ENCODE measurements around the gene MPND.
A peak's percentile ranks its signal among the peaks of the same experiment; 100 is the strongest.

MPND gene, protein sequence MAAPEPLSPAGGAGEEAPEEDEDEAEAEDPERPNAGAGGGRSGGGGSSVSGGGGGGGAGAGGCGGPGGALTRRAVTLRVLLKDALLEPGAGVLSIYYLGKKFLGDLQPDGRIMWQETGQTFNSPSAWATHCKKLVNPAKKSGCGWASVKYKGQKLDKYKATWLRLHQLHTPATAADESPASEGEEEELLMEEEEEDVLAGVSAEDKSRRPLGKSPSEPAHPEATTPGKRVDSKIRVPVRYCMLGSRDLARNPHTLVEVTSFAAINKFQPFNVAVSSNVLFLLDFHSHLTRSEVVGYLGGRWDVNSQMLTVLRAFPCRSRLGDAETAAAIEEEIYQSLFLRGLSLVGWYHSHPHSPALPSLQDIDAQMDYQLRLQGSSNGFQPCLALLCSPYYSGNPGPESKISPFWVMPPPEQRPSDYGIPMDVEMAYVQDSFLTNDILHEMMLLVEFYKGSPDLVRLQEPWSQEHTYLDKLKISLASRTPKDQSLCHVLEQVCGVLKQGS

GRCh38 chr19:4343370-4344307, at the start of gene MPND:
Gene MPND (plus strand): TSS chr19:4343562. CDS start chr19:4343594, 32 bp downstream.
- DNase-seq (ENCODE audit: low read depth in 2 of 2, low spot score in 1 of 2): peak; percentile 81 to 84

DNA sequence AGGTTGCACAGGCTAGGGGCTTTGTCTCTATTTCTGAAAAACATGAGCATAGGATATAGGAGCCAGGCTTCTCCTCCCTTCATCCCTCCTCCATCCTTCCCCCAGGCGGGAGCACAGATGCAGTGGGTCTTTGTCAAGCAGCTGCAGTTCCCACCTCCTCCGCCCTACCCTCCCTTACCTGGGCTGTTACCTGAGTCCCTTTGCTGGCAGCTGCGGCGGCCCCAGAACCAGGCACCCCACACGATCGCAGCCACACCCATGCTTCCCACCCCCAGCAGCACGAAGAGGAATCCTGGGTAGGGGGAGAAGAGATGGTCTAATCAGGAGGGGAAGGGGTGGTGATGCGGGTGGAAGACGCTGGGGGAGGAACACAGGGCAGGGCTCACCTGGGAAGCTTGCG, 49.0 kb upstream of the MPND start:
- DNase-seq (ENCODE audit: low read depth in 2 of 2, low spot score in 1 of 2): no peak

- DNase-seq (ENCODE audit: low read depth in 2 of 2, low spot score in 1 of 2): no peak
Measured at GRCh38 chr19:4295972-4296771, 47.2 kb upstream of the MPND start.

DNA sequence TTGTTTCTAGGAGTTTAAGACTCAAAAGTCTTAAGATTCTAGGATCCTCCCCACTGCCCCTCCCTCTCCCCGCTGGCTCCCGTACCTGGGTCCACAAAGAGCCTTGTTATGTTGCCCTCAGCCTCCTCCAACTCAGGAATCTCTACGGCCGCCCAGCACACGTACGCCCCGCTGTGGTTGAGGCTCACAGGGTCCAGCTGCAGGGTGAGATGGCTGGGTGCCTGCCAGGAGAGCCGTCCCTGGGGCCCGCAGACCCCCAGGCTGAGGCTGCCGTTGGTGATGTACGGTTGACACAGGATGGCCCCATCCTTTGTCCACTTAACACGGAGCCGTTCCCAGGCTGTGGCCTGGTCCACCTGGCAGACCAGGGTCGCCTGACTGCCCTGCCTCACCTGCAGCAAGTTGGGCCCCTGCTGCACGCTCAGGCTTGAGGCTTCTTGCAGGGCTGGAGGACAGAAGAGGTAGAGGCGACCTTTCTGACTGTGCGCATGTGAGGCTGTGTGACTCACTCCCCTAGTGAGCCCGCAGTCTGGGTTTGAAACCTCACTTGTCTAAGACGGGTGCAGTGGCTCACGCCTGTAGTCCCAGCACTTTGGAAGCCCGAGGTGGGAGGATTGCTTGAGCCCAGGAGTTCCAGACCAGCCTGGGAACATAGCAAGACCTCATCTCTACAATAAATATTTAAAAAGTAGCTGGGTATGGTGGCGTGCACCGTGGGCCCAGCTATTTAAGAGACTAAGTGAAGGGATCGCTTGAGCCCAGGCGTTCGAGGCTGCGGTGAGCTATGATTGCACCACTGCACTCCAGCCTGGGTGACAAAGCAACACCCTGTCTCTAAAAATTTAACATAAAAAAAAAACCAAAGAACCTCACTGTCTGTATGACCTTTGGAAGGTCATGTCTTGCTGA, 45.2 kb upstream of the MPND start:
- no peak for DNase-seq (ENCODE audit: low read depth in 2 of 2, low spot score in 1 of 2)

GRCh38 chr19:4298810-4299550, 44.4 kb upstream of the MPND start:
- no peak for DNase-seq (ENCODE audit: low read depth in 2 of 2, low spot score in 1 of 2)

DNA sequence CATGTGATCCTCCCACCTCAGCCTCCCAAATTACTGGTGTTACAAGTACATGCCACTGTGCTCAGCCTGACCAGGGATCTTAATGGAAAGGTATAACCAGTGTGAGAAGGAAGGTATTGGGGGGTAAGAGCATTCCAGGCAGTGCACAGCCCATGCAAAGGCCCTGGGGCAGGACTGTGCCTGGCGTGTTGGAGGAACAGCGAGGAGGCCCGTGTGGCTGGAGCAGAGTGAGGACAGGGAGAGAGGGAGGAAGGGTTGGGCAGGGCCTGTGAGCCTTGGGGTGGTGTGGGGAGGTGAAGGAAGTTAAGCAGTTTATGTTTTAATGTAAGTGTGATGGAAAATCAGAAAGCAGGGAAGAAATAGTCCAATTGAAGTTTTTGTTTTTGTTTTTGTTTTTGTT, 42.8 kb upstream of the MPND start:
- no peak for DNase-seq (ENCODE audit: low read depth in 2 of 2, low spot score in 1 of 2)

- no peak for DNase-seq (ENCODE audit: low read depth in 2 of 2, low spot score in 1 of 2)
Measured at GRCh38 chr19:4301590-4302242, 41.6 kb upstream of the MPND start.

DNA sequence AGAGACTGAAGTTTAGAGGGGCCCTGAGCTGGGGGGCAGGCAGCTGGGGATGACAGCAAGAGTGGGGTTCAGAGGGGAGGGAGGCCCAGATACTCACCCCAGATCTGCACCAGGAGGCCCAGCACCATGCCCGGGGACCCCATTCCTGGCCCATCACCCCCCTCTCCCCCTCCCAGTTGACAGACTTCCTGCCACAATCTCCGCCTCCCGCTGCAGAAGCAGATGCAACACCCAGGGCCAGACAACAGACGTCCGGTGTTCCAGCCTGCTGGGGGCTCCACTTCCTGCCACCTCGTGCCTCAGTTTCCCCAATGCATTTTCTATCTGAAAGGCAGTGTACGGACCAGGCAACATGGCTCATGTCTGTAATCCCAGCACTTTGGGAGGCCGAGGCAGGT, 41.1 kb upstream of the MPND start, which contains the start of gene TMIGD2:
Gene TMIGD2, minus strand, starts transcription at position 147 of the 398 bp plus-strand sequence. Its CDS starts 4 bp downstream, at position 143.
- no peak for DNase-seq (ENCODE audit: low read depth in 2 of 2, low spot score in 1 of 2)

DNA sequence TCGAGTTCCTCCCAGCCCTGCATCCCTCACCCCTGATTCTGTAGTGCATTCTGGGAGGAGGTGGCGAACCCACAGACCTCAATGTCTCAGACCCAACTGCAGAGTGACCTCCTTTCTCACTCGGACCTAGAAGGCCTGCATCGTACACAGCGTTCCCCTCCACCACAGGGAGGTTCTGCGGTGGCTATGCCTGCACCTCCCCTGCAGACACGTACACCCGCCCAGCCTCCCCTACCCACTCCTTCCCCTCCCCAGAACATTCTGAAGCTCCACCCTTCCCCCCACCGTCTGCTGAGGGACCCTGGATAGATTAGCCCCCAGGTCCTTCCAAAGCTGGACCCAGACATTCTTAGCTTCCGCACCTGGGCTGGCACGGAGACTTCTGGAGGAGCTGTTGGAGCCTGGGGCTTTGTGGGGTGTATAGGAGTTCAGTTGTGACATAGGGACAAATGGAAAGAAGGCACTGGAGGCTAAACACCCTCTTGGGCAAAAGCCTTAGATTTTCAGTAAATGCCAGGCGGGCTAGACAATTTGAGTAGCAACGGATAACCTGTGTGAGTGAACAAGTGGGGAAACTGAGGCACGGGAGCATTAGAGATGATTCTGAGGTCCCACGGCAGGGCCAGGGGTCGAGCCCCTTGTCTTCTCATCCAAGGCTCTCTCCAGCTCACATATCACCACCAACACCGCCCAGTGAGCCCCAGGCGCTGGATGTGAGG, 39.4 kb upstream of the MPND start:
- DNase-seq (ENCODE audit: low read depth in 2 of 2, low spot score in 1 of 2): no peak

GRCh38 chr19:4304538-4305256, 38.7 kb upstream of the MPND start, which contains the start of gene FSD1:
Gene FSD1 (plus strand): TSS chr19:4304598. CDS start chr19:4304747, 149 bp downstream.
- DNase-seq (ENCODE audit: low read depth in 2 of 2, low spot score in 1 of 2): peak; percentile 24 to 27

GRCh38 chr19:4305257-4305612, 38.1 kb upstream of the MPND start:
- DNase-seq (ENCODE audit: low read depth in 2 of 2, low spot score in 1 of 2): no peak

GRCh38 chr19:4305659-4306058, 37.7 kb upstream of the MPND start:
- DNase-seq (ENCODE audit: low read depth in 2 of 2, low spot score in 1 of 2): no peak

DNA sequence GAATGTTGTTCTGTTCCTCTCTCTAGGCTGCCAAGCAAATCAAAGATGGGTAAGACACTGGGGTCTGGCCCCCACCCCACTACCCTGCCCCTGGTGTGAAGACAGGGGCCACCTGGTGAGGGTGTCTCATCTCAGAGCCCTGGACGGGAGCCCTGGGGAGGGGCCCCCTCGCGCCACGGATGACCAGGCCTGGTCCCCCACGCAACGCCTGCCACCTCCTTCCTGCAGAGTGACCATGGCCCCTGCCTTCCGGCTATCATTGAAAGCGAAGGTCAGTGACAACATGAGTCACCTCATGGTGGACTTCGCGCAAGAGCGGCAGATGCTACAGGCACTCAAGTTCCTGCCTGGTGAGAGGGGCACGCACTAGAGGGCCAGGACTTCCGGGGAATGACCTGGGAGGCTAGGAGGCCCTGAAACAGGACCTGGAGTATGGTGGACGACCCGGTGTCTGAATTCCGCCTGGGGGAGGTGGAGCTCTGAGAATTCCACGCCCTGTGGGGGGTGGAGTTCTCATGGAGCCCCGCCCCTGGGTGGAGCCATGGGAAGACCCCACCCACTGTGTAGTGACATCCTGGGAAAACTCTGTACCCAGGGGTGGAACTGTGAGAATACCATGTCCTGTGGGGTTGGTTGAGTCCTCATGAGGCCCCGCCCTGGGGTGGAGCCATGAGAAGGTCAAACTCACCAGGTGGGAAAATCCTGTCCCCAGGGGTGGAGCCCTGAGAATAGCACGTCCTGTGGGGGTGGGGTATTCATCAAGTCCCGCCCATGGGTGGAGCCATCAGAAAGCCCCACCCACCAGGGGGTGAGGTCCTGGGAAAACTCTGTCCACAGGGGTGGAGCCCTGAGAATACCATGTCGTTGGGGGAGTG, 32.9 kb upstream of the MPND start:
- DNase-seq (ENCODE audit: low read depth in 2 of 2, low spot score in 1 of 2): no peak

- no peak for DNase-seq (ENCODE audit: low read depth in 2 of 2, low spot score in 1 of 2)
Measured at GRCh38 chr19:4313847-4314490, 29.4 kb upstream of the MPND start.

GRCh38 chr19:4316956-4317355, 26.4 kb upstream of the MPND start:
- no peak for DNase-seq (ENCODE audit: low read depth in 2 of 2, low spot score in 1 of 2)

DNA sequence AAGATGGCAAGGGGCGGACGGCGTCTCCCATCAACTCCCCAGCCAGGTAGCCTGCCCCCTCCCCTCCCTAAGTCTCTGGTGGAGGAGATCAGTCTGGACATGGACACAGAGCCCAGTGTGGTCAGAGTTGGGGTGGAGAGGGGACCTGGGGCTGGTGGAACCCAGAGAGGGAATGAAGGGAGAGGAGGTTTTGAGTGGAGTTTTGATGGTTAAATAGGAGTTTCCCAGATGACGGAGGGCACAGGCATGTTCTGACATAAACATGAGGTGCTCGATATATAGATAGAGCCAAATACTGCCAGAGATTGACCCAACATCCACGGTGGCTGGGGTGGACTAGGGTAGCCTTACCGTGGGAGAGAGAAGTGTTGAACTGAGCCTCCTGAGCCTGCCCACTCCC, 24.9 kb upstream of the MPND start:
- DNase-seq (ENCODE audit: low read depth in 2 of 2, low spot score in 1 of 2): no peak

Measured in stimulated activated CD8-positive, alpha-beta memory T cell treated with anti-CD3 and anti-CD28 coated beads, Interleukin-4, amount 100 ng/mL, for 4 hours (primary cell).